Muscle of leg (tissue), 16 donors: ENCODE results near the gene ABCA7. TPM values are rescaled to one million over a fixed set of nuclear protein-coding genes. Genes with fewer than 3 reads are reported as not detected.

Source experiments
- DNase-seq: peaks from one replicate; pipeline ENCODE4 v3.0.0; 2013
- H3K27ac ChIP-seq: one replicate; pipeline ENCODE4 v1.5.1; 2013; ENCODE audit warnings: mild to moderate bottlenecking, low read length, control low read depth
- H3K27me3 ChIP-seq: one replicate; pipeline ENCODE4 v1.6.1; 2013; ENCODE audit warnings: low read length; ENCODE audit not compliant: control insufficient read depth, insufficient read depth
- H3K36me3 ChIP-seq: one replicate; pipeline ENCODE4 v1.6.1; 2013; ENCODE audit warnings: low read length; ENCODE audit not compliant: control insufficient read depth, insufficient read depth
- H3K4me1 ChIP-seq: one replicate; pipeline ENCODE4 v1.6.1; 2013; ENCODE audit warnings: low read length; ENCODE audit not compliant: control insufficient read depth, insufficient read depth
- H3K4me3 ChIP-seq: one replicate; pipeline ENCODE4 v1.5.1; 2013; ENCODE audit warnings: low read length, control low read depth
- H3K9me3 ChIP-seq: replicated peaks from 2 replicates; pipeline ENCODE4 v1.6.1; 2013; ENCODE audit warnings: low read depth, low read length; ENCODE audit not compliant: control insufficient read depth
- WGBS: methylation state at CpG from one replicate; pipeline ENCODE4 v1.1.5; 2013; ENCODE audit warnings: missing lambda C conversion rate; ENCODE audit not compliant: insufficient coverage; 5-methylcytosine and 5-hydroxymethylcytosine counted together
- long read RNA-seq, 11 donors: transcript quantifications; one replicate each; lab custom pipeline, GENCODE V29; 2026
- polyA plus RNA-seq, 8 donors: library from polyadenylated mRNA; unstranded; fragments of 120-200 nt; gene quantifications; one replicate each; pipeline versions ENCODE4 v1.2.1 to v1.2.3, GENCODE V29; 2013; ENCODE audit warnings: inconsistent platforms in 1 of 8, low replicate concordance in 1 of 8; ENCODE audit not compliant: insufficient read length in 8 of 8, insufficient read depth in 1 of 8
- total RNA-seq: library from RNA; stranded (reverse); fragments of 120-200 nt; gene quantifications from one replicate; pipeline ENCODE4 v1.2.4, GENCODE V29; 2013

The ABCA7 gene, protein sequence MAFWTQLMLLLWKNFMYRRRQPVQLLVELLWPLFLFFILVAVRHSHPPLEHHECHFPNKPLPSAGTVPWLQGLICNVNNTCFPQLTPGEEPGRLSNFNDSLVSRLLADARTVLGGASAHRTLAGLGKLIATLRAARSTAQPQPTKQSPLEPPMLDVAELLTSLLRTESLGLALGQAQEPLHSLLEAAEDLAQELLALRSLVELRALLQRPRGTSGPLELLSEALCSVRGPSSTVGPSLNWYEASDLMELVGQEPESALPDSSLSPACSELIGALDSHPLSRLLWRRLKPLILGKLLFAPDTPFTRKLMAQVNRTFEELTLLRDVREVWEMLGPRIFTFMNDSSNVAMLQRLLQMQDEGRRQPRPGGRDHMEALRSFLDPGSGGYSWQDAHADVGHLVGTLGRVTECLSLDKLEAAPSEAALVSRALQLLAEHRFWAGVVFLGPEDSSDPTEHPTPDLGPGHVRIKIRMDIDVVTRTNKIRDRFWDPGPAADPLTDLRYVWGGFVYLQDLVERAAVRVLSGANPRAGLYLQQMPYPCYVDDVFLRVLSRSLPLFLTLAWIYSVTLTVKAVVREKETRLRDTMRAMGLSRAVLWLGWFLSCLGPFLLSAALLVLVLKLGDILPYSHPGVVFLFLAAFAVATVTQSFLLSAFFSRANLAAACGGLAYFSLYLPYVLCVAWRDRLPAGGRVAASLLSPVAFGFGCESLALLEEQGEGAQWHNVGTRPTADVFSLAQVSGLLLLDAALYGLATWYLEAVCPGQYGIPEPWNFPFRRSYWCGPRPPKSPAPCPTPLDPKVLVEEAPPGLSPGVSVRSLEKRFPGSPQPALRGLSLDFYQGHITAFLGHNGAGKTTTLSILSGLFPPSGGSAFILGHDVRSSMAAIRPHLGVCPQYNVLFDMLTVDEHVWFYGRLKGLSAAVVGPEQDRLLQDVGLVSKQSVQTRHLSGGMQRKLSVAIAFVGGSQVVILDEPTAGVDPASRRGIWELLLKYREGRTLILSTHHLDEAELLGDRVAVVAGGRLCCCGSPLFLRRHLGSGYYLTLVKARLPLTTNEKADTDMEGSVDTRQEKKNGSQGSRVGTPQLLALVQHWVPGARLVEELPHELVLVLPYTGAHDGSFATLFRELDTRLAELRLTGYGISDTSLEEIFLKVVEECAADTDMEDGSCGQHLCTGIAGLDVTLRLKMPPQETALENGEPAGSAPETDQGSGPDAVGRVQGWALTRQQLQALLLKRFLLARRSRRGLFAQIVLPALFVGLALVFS (N-terminal part only)
- 8.9 TPM for total RNA-seq
- polyA plus RNA-seq: 10 to 100 TPM in 7 of 8 donors, 1 to 10 TPM in 1; 7.9 to 23.0 (median 15.6) TPM
- long read RNA-seq, donor 1: 0 reads
- long read RNA-seq, donor 2: 0 reads
- long read RNA-seq, donor 3: 0 reads
- long read RNA-seq, donor 4, partial matches to known transcripts: 0 of 1 reads
- long read RNA-seq, donor 4, other reads (novel, unspliced or antisense): 0 of 1 reads
- long read RNA-seq, donor 5, partial matches to known transcripts: 0 of 1 reads
- long read RNA-seq, donor 5, other reads (novel, unspliced or antisense): 0 of 1 reads
- long read RNA-seq, donor 6, partial matches to known transcripts: 0 of 1 reads
- long read RNA-seq, donor 6, other reads (novel, unspliced or antisense): 0 of 1 reads
- long read RNA-seq, donor 7: 0 reads
- long read RNA-seq, donor 8: 0 reads
- long read RNA-seq, donor 9: 0 reads
- long read RNA-seq, donor 10: 0 reads
- long read RNA-seq, donor 11: 0 reads

- peaks cover 28% of the 10 kb centered on the region for H3K36me3 ChIP-seq
- WGBS: under 1% methylated on average over 52 of the region's 56 CpGs
Observed at GRCh38 chr19:1039646-1040475, at the start of gene ABCA7. Gene ABCA7 (plus strand): TSS chr19:1040107. CDS start chr19:1041362, 1,255 bp downstream.

GRCh38 chr19:990119-990571 lies 49.8 kb upstream of the ABCA7 start:
- peaks cover 4% of the 10 kb centered on the region for H3K4me1 ChIP-seq
- WGBS: 73% methylated on average over 21 of the region's 27 CpGs
- no peaks in the 10 kb centered on the region for H3K9me3 ChIP-seq
- no peak overlapping the region for H3K4me3 ChIP-seq
- DNase-seq: no peak
- H3K36me3 ChIP-seq: peaks cover 79% of the 10 kb centered on the region
- H3K27ac ChIP-seq: no peak overlapping the region
- peaks cover 3% of the 10 kb centered on the region for H3K27me3 ChIP-seq

More at GRCh38 chr19:1039646-1040475, at the start of gene ABCA7:
- peaks cover 48% of the 10 kb centered on the region for H3K4me1 ChIP-seq
- H3K4me3 ChIP-seq: peak within 1 kb of the TSS; percentile 57
- peak; percentile 98 for DNase-seq
- no peaks in the 10 kb centered on the region for H3K9me3 ChIP-seq
- peaks cover 2% of the 10 kb centered on the region for H3K27me3 ChIP-seq
- peak within 1 kb of the TSS; percentile 56 for H3K27ac ChIP-seq

- no peak for DNase-seq
- Histone ChIP-seq H3K36me3 (peaks cover 73% of the 10 kb centered on the region), H3K9me3 (no peaks in the 10 kb centered on the region), H3K27ac (no peak overlapping the region), H3K4me1 (peaks cover 9% of the 10 kb centered on the region), H3K4me3 (no peak overlapping the region), H3K27me3 (peaks cover 9% of the 10 kb centered on the region)
- 91% methylated on average over 20 of the region's 23 CpGs for WGBS
Observed at GRCh38 chr19:990746-991145, 49.2 kb upstream of the ABCA7 start.

DNA sequence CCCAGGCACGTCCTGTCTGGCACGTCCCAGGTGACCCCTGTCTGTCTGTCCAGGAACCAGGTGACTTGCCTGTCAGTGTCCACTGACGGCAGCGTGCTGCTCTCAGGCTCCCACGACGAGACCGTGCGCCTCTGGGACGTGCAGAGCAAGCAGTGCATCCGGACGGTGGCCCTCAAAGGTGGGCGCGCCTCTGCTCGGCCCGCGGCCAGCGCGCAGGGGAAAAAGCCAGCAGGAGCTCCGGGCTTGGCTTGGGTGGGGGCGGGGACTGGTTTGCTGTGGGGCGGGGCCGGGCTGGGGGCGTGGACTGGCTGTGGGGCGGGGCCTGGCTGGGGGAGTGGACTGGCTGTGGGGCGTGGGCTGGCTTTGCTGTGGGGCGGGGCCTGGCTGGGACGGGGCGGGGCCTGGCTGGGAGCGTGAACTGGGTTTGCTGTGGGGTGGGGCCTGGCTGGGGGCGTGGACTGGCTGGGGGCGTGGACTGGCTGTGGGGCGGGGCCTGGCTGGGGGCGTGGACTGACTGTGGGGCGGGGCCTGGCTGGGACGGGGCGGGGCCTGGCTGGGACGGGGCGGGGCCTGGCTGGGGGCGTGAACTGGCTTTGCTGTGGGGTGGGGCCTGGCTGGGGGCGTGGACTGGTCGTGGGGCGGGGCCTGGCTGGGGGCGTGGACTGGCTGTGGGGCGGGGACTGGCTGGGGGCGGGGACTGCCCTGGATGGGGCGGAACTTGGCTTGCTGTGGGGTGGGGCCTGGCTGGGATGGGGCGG lies 48.6 kb upstream of the ABCA7 start:
- Histone ChIP-seq H3K27ac (no peak overlapping the region), H3K9me3 (no peaks in the 10 kb centered on the region), H3K36me3 (peaks cover 67% of the 10 kb centered on the region), H3K27me3 (peaks cover 15% of the 10 kb centered on the region), H3K4me1 (peaks cover 16% of the 10 kb centered on the region), H3K4me3 (no peak overlapping the region)
- 82% methylated on average over 14 of the region's 47 CpGs for WGBS
- DNase-seq: no peak

DNA sequence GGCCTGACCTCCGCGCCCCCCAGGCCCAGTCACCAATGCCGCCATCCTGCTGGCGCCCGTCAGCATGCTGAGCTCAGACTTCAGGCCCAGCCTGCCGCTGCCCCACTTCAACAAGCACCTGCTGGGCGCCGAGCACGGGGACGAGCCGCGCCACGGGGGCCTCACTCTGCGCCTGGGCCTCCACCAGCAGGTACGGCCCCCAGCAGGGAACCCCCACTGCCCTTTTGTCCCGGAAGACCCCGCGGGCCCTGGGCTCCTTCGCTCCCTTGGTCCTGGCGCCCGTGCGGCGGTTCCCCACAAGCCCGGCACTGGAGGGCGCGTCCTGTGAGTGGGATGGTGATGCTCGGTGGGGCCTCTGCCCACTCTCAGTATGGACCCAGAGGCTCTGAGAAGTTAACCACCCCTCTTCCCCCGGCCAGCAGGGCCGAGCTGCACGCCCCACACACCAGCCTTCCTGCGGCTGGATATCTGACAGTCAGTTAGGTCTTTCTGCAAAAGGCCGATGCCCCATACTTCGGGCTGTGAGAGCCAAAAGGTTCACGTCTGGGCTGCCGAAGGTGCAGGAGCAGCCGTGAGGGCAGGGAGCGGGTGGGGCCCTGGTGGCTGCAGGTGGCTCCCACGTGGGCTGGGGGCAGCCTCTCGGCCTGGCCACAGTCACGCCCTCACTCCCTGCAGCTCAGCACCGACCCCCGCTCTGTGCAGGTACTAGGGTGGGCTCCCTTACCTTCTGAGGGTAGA lies 47.8 kb upstream of the ABCA7 start:
- Histone ChIP-seq H3K4me1 (peaks cover 18% of the 10 kb centered on the region), H3K27me3 (peaks cover 23% of the 10 kb centered on the region), H3K4me3 (no peak overlapping the region), H3K9me3 (no peaks in the 10 kb centered on the region), H3K36me3 (peaks cover 60% of the 10 kb centered on the region), H3K27ac (no peak overlapping the region)
- no peak for DNase-seq
- WGBS: 88% methylated on average over 22 of the region's 42 CpGs

DNA sequence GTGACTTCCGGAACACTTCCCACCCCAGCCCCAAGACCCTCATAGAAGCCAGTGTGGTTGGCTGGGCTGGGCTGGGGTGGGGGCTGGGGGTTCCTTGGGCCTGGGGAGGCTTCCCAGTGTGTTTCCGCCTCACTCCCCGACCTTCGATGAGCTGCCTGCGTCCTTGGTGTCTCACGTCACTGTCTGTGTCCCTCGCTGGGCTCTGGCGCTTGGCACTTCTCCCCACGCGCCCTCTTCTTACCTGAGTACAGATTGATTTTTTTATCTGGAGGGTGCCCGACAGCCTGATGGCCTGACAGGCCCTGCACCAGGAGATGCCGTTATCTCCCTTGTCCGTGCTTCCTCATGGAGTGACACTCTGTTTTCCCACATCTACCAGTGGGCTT lies 47.2 kb upstream of the ABCA7 start:
- no peak overlapping the region for H3K4me3 ChIP-seq
- H3K9me3 ChIP-seq: no peaks in the 10 kb centered on the region
- H3K27me3 ChIP-seq: peaks cover 28% of the 10 kb centered on the region
- H3K27ac ChIP-seq: no peak overlapping the region
- DNase-seq: no peak
- H3K36me3 ChIP-seq: peaks cover 56% of the 10 kb centered on the region
- WGBS: 90% methylated on average over 6 of the region's 13 CpGs
- peaks cover 18% of the 10 kb centered on the region for H3K4me1 ChIP-seq

DNA sequence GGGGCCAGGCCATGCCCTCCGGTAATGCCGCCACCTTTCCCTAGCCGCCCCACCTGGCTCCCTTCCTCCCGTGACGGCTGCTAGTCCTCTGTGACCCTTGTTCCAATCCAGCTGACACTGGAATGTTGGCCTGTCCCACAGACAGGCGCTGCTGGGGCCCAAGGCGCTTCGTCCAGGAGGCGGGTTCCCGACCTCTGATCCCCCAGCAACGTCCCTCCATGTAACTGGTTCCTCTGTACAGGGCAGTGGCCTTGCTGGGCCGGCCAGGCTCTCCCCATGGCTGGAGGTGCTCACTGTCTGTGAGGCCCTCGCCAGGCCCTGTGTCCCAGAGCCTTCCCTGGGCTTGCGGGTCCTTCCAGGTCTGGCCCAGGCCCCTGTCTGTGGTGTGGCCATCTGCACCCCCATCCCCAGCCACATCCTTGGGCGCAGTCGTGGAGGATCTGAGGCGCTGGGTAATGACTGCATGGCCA lies 46.5 kb upstream of the ABCA7 start:
- Histone ChIP-seq H3K4me3 (no peak overlapping the region), H3K27me3 (peaks cover 36% of the 10 kb centered on the region), H3K36me3 (peaks cover 54% of the 10 kb centered on the region), H3K9me3 (no peaks in the 10 kb centered on the region), H3K27ac (no peak overlapping the region), H3K4me1 (peaks cover 18% of the 10 kb centered on the region)
- no peak for DNase-seq
- 82% methylated on average over 17 of the region's 17 CpGs for WGBS
